Panc1 (cell line): ENCODE results near the gene BEGAIN. TPM values are rescaled to one million over a fixed set of nuclear protein-coding genes. Genes with fewer than 3 reads are reported as not detected.

ENCODE experiments used
- ATAC-seq: fragments of 200-7000 bp; cut with Tn5 transposase; 2 replicates; pipeline ENCODE4 v1.9.1; 2020; ENCODE audit warnings: mild to moderate bottlenecking, moderate library complexity
- BruUV-seq: library from RNA; stranded (reverse); fragments of 400-500 nt; replicated peaks from 2 replicates; lab custom pipeline; 2021; lab: Mats Ljungman, UMichigan
- CTCF ChIA-PET: fragments of 300-600 bp; sonication (Branson Sonifier 250); formaldehyde crosslinking; loops from one replicate; lab custom pipeline; 2022; ENCODE audit warnings: antibody characterized with exemption; lab: Charles Lee
- POLR2A ChIA-PET: fragments of 300-600 bp; sonication (Branson Sonifier 250); formaldehyde crosslinking; loops from one replicate; lab custom pipeline; 2022; ENCODE audit warnings: antibody characterized with exemption; lab: Charles Lee
- DNase-seq: peaks from one replicate; pipeline ENCODE4 v3.0.0-alpha.2; 2010; ENCODE audit warnings: low read depth, low spot score
- H3K27ac ChIP-seq: 2 replicates; pipeline ENCODE4 v1.5.1; 2011; ENCODE audit warnings: mild to moderate bottlenecking, low read length, inconsistent platforms
- H3K27me3 ChIP-seq: fragments of 200-500 bp; sonication (Bioruptor generic); 2 replicates; pipeline ENCODE4 v1.6.0; 2014; ENCODE audit warnings: low read length, inconsistent platforms; ENCODE audit not compliant: control insufficient read depth, insufficient read depth
- H3K36me3 ChIP-seq: fragments of 200-500 bp; sonication (Bioruptor generic); 2 replicates; pipeline ENCODE4 v1.5.1; 2014; ENCODE audit warnings: inconsistent platforms, mild to moderate bottlenecking, low read length, moderate library complexity; ENCODE audit not compliant: control insufficient read depth, insufficient read depth
- H3K4me1 ChIP-seq: 2 replicates; pipeline ENCODE4 v1.5.1; 2011; ENCODE audit warnings: inconsistent platforms, mild to moderate bottlenecking, low read length, moderate library complexity; ENCODE audit not compliant: control insufficient read depth, insufficient read depth
- H3K4me3 ChIP-seq, 2 experiments: 2 replicates each; pipeline ENCODE4 v1.5.1; 2011 to 2012; ENCODE audit warnings: low read depth in 2 of 2, low read length in 2 of 2, mild to moderate bottlenecking in 2 of 2, inconsistent platforms in 1 of 2, moderate library complexity in 1 of 2
- H3K9me3 ChIP-seq: fragments of 200-500 bp; sonication (Bioruptor generic); 2 replicates; pipeline ENCODE4 v1.5.1; 2014; ENCODE audit warnings: low read depth, mild to moderate bottlenecking, inconsistent platforms, low read length, moderate library complexity; ENCODE audit not compliant: control insufficient read depth, insufficient read depth
- CTCF ChIP-seq: fragments of 450-650 bp; IDR thresholded peaks from 2 replicates; pipeline ENCODE4 v1.5.1; 2017; ENCODE audit warnings: mild to moderate bottlenecking
- POLR2AphosphoS5 ChIP-seq: IDR thresholded peaks from 2 replicates; pipeline ENCODE4 v1.6.1; 2012; ENCODE audit warnings: mild to moderate bottlenecking, low read depth, low read length, moderate library complexity
- REST ChIP-seq, 2 experiments: IDR thresholded peaks; 2 replicates each; pipeline ENCODE4 v1.6.1; 2011 to 2012; ENCODE audit warnings: low read depth in 2 of 2, control low read depth in 1 of 2, low read length in 1 of 2, mild to moderate bottlenecking in 1 of 2, moderate library complexity in 1 of 2; ENCODE audit not compliant: insufficient read depth in 1 of 2
- SIN3A ChIP-seq: IDR thresholded peaks from 2 replicates; pipeline ENCODE4 v1.6.1; 2012; ENCODE audit warnings: low read depth, mild to moderate bottlenecking, low read length, moderate library complexity, borderline replicate concordance; ENCODE audit not compliant: insufficient read depth
- TCF7L2 ChIP-seq: IDR thresholded peaks from 2 replicates; pipeline ENCODE4 v1.6.1; 2011; ENCODE audit warnings: mild to moderate bottlenecking, low read depth, low read length, inconsistent platforms
- in situ Hi-C: cut with HindIII; loops from 2 replicates; pipeline ENCODE4 v1.10.0; 2016; ENCODE audit warnings: low sequenced_read_pairs, low pct_unique_long_range_greater_than_20kb
- intact Hi-C: fragments of 100-400 bp; cut with micrococcal nuclease; formaldehyde crosslinking; loops from one replicate; pipeline ENCODE4 v1.10.0; 2022; ENCODE audit not compliant: unreplicated experiment
- total RNA-seq: library from RNA; stranded (reverse); gene quantifications from one replicate; pipeline ENCODE4 v1.2.1, GENCODE V29; 2021; ENCODE audit not compliant: unreplicated experiment

BEGAIN gene
- total RNA-seq, 1 experiment from 2014 or later: 26.5 TPM

GRCh38 chr14:100488057-100488456 lies 99.2 kb downstream of the BEGAIN start:
- POLR2A ChIA-PET: interaction anchor here (0.6 kb wide), 1 partner anchor 15 kb away, joined by 3 read pairs; no protein-coding TSS in a partner anchor
- CTCF ChIA-PET: no interaction called here
- H3K4me1 ChIP-seq: no peaks in the 10 kb centered on the region
- no peaks in the 10 kb centered on the region for H3K36me3 ChIP-seq
- no peak for TF ChIP-seq TCF7L2
- TF ChIP-seq CTCF: no peak
- TF ChIP-seq REST (IDR thresholded peaks at IDR 0.05; ENCODE audit: insufficient read depth in 1 of 2, low read depth in 2 of 2, low read length in 1 of 2): no peak
- TF ChIP-seq POLR2AphosphoS5: no peak
- TF ChIP-seq SIN3A: no peak
- no peak overlapping the region for H3K27ac ChIP-seq
- in situ Hi-C loops: no loop called here
- DNase-seq: no peak
- no peak overlapping the region for H3K4me3 ChIP-seq
- no peaks in the 10 kb centered on the region for H3K27me3 ChIP-seq
- no TSS peak for BruUV-seq
- no peaks in the 10 kb centered on the region for H3K9me3 ChIP-seq
- intact Hi-C loops: no loop called here
- ATAC-seq: no peak

- Histone ChIP-seq H3K9me3 (no peaks in the 10 kb centered on the region), H3K36me3 (no peaks in the 10 kb centered on the region), H3K4me1 (no peaks in the 10 kb centered on the region), H3K4me3 (no peak overlapping the region), H3K27ac (no peak overlapping the region), H3K27me3 (no peaks in the 10 kb centered on the region)
- in situ Hi-C loops: no loop called here
- no peak for DNase-seq
- POLR2A ChIA-PET: no interaction called here
- no peak for ATAC-seq
- no peak for TF ChIP-seq SIN3A
- TF ChIP-seq POLR2AphosphoS5: no peak
- no peak for TF ChIP-seq REST (IDR thresholded peaks at IDR 0.05; ENCODE audit: insufficient read depth in 1 of 2, low read depth in 2 of 2, low read length in 1 of 2)
- no peak for TF ChIP-seq TCF7L2
- no peak for TF ChIP-seq CTCF
- intact Hi-C loops: no loop called here
- no TSS peak for BruUV-seq
- CTCF ChIA-PET: no interaction called here
Observed at GRCh38 chr14:100487304-100487703, 99.9 kb downstream of the BEGAIN start.
